ENCODE measurements around the gene TMEM266.

TMEM266 gene

DNA sequence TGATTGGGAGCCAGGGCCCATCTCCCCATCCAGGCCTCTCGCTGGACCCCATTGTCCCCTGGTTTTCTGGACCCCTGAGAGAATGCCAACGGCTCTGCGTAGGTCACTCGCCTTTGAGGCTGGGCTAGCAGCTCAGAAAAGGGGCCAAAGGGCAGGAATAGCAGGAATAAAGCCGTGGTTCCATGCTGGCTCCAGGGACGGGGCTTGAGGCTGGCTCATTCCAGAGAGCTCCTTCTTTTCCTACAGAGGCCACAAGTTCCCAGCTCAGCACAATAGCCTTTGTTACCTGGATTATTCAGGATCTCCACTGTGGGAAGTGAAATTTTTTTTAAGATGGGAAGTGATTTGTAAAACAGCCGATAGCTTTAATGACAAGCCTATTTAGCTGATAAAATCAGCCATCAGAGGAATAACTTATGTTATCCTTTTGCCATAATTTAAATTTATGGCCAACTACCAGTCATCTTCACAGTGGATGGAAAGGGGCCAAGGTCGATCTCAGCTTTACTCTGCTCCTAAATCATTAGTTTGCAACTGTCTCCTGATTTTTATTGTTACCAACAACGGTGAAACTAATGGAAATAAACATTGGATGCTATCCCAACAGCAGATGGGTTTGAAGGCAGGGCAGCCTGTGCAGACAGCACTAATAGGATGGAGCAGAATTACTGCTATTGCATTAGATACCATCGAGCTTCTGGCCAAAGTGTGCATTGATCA, 124.3 kb downstream of the TMEM266 start:
- H3K4me3 ChIP-seq (ENCODE audit: low read length): no peak overlapping the region
- TF ChIP-seq, protein P1, sequence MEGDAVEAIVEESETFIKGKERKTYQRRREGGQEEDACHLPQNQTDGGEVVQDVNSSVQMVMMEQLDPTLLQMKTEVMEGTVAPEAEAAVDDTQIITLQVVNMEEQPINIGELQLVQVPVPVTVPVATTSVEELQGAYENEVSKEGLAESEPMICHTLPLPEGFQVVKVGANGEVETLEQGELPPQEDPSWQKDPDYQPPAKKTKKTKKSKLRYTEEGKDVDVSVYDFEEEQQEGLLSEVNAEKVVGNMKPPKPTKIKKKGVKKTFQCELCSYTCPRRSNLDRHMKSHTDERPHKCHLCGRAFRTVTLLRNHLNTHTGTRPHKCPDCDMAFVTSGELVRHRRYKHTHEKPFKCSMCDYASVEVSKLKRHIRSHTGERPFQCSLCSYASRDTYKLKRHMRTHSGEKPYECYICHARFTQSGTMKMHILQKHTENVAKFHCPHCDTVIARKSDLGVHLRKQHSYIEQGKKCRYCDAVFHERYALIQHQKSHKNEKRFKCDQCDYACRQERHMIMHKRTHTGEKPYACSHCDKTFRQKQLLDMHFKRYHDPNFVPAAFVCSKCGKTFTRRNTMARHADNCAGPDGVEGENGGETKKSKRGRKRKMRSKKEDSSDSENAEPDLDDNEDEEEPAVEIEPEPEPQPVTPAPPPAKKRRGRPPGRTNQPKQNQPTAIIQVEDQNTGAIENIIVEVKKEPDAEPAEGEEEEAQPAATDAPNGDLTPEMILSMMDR (IDR thresholded peaks at IDR 0.05; ENCODE audit: insufficient read depth, low read depth, low read length, missing control alignments): no peak
- DNase-seq (ENCODE audit: low read depth): no peak

DNA sequence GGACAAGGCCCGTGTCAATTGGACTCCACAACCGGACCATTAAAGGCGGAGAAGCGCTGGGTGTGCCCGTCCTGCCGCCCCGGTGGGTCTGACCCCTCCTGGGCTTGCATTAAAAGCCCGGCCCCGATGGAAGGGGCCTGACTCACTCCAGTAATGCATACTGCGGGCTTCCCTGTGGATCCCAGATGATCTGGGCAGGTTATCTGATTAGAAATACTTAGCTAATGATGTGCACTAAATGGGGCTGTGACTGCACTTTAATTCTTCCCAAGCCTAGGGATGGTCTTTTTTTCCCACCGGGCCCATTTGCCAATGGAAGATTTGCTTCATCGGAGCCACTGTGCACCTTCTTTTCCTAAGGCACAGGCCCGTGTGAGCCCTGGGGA, 124.9 kb downstream of the TMEM266 start:
- H3K4me3 ChIP-seq (ENCODE audit: low read length): no peak overlapping the region
- TF ChIP-seq, protein P1 (IDR thresholded peaks at IDR 0.05; ENCODE audit: insufficient read depth, low read depth, low read length, missing control alignments): no peak
- no peak for DNase-seq (ENCODE audit: low read depth)

DNA sequence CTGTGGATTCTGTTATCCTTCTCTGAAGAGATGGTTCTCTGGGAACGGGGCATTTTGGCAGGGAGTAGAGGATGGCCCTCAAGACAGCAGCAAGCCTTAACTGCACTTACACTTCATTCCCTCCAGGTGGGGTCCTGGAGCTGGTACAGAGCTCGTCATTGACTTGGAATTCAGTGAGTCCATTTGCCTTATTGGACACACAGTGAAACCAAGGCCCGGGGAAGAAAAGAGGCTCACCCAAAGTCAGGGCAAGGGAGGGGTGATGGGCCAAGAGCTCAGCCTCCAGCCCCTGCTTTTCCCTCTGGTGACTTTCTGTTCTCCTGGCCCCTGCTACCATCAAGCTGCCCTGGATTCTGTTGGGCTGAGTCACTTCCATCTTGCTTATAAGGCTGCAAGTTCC, 125.9 kb downstream of the TMEM266 start:
- H3K4me3 ChIP-seq (ENCODE audit: low read length): no peak overlapping the region
- DNase-seq (ENCODE audit: low read depth): peak; percentile 82
- TF ChIP-seq, protein P1 (IDR thresholded peaks at IDR 0.05; ENCODE audit: insufficient read depth, low read depth, low read length, missing control alignments): peak; percentile 78

DNA sequence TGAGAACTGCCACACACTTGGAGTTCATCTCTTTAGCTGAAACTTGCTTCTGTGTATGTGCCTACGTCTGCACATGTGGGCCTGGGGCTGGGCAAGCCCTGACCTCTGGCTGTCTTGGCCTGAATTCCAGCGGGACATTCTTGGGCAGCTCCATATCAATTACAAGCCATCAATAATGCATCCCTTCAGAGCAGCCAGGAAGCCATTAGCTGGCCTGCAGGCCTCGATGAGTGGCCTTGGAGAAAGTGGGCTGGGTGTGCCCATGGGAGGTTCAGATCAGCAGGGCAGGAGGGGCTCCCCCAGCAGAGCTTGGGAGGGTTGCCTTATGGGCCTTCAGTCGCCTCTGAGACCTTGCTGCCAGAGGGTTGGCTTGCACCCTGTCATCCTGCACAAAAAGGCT, 127.4 kb downstream of the TMEM266 start:
- H3K4me3 ChIP-seq (ENCODE audit: low read length): no peak overlapping the region
- TF ChIP-seq, protein P1 (IDR thresholded peaks at IDR 0.05; ENCODE audit: insufficient read depth, low read depth, low read length, missing control alignments): no peak
- no peak for DNase-seq (ENCODE audit: low read depth)

DNA sequence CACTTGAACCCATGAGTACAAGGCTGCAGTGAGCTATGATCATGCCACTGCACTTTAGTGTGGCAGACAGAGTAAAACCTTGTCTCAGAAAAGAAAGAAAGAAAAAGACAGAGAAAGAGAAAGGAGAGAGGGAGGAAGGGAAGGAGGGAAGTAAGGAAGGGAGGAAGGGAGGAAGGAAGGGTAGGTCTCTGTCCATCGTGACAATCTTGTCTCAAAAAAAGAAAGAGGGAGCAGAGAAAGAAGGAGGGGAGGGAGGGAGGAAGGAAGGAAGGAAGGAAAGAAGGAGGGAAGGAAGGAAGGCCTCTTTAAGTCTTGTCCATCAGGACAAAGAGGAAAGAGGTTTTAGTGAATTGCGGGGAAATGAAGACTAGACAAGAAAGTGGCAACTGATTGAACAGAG, 129.3 kb downstream of the TMEM266 start:
- H3K4me3 ChIP-seq (ENCODE audit: low read length): no peak overlapping the region
- no peak for DNase-seq (ENCODE audit: low read depth)
- TF ChIP-seq, protein P1 (IDR thresholded peaks at IDR 0.05; ENCODE audit: insufficient read depth, low read depth, low read length, missing control alignments): no peak

DNA sequence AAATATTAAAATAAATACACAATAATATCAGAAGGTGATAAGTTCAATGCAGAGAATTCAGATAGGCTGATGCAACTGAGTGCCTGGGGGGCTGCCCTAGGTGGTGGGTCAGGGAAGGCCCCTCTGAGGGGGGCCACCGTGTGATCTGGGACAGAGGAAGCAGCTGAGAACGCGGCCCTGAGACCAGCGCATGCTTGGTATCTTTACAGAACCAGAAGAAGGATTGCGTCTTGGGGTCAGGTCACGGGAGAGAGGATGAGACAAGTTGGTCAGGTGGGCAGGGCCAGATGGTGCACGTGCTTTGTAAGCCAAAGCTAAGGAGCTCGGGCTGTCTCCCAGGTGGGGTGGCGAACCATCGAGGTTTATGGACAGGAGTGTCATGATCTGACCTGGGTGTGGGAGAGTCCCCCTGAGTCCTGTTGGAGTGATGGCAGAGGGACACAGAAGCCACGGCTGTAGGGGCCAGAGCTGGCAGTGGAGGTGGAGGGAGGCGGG, 130.3 kb downstream of the TMEM266 start:
- no peak for DNase-seq (ENCODE audit: low read depth)
- TF ChIP-seq, protein P1 (IDR thresholded peaks at IDR 0.05; ENCODE audit: insufficient read depth, low read depth, low read length, missing control alignments): no peak
- H3K4me3 ChIP-seq (ENCODE audit: low read length): no peak overlapping the region
